Subcutaneous abdominal adipose tissue (tissue), 5 donors: ENCODE results near the gene NUP210.
"Not testable (repeated sequence)": the region's sequence is repeated elsewhere in the genome, so short reads cannot be mapped to it uniquely, and the experiment has no call there.

Experiments
- H3K27ac ChIP-seq: one replicate; pipeline ENCODE4 v1.7.0; 2013; ENCODE audit warnings: low read depth, mild to moderate bottlenecking, inconsistent platforms, low read length, moderate library complexity
- H3K27me3 ChIP-seq, 5 donors: one replicate each; pipeline ENCODE4 v1.7.0; 2013; ENCODE audit warnings: low read length in 5 of 5, inconsistent platforms in 1 of 5; ENCODE audit not compliant: control insufficient read depth in 5 of 5, insufficient read depth in 4 of 5
- H3K36me3 ChIP-seq, 5 donors: one replicate each; pipeline ENCODE4 v1.7.0; 2013; ENCODE audit warnings: low read length in 5 of 5; ENCODE audit not compliant: control insufficient read depth in 5 of 5, insufficient read depth in 5 of 5
- H3K4me1 ChIP-seq, 5 donors: one replicate each; pipeline ENCODE4 v1.7.0; 2013; ENCODE audit warnings: low read length in 5 of 5, mild to moderate bottlenecking in 3 of 5, moderate library complexity in 1 of 5; ENCODE audit not compliant: control insufficient read depth in 5 of 5, insufficient read depth in 5 of 5
- H3K4me3 ChIP-seq, 5 donors: one replicate each; pipeline ENCODE4 v1.7.0; 2013; ENCODE audit warnings: low read length in 5 of 5, low read depth in 1 of 5
- H3K9ac ChIP-seq, 5 donors: one replicate each; pipeline ENCODE4 v1.7.0; 2013; ENCODE audit warnings: low read length in 5 of 5, mild to moderate bottlenecking in 4 of 5, moderate library complexity in 3 of 5
- H3K9me3 ChIP-seq, 5 donors: one replicate each; pipeline ENCODE4 v1.7.0; 2013; ENCODE audit warnings: low read length in 5 of 5; ENCODE audit not compliant: control insufficient read depth in 5 of 5
- donor health status: healthy.
- donor health status: healthy.
- donor health status: healthy.
- donor health status: healthy.
- donor health status: healthy.

NUP210 gene

GRCh38 chr3:13377741-13378140 is 42.4 kb downstream of the NUP210 start:
- H3K36me3 ChIP-seq, H3K9me3 ChIP-seq, H3K27ac ChIP-seq, H3K4me1 ChIP-seq, H3K4me3 ChIP-seq, H3K27me3 ChIP-seq, H3K9ac ChIP-seq: not testable (repeated sequence)

- Histone ChIP-seq H3K9me3 (peaks cover 0 to 3% (median 0%) of the 10 kb centered on the region in 5 donors), H3K9ac (no peak overlapping the region), H3K36me3 (no peaks in the 10 kb centered on the region)
Observed at GRCh38 chr3:13377021-13377420, 43.1 kb downstream of the NUP210 start.

GRCh38 chr3:13376091-13376490 is 44.0 kb downstream of the NUP210 start:
- Histone ChIP-seq H3K9ac (no peak overlapping the region), H3K36me3 (no peaks in the 10 kb centered on the region), H3K27ac (no peak overlapping the region), H3K4me3 (no peak overlapping the region), H3K27me3 (peaks cover 0 to 6% (median 3%) of the 10 kb centered on the region in 5 donors), H3K9me3 (peaks cover 0 to 3% (median 0%) of the 10 kb centered on the region in 5 donors), H3K4me1 (no peaks in the 10 kb centered on the region)

More at GRCh38 chr3:13377021-13377420, 43.1 kb downstream of the NUP210 start:
- Histone ChIP-seq H3K27me3 (peaks cover 0 to 6% (median 3%) of the 10 kb centered on the region in 5 donors), H3K27ac (no peak overlapping the region), H3K4me1 (no peaks in the 10 kb centered on the region), H3K4me3 (no peak overlapping the region)

- no peak overlapping the region for H3K27ac ChIP-seq
- H3K9ac ChIP-seq, result no peak overlapping the region
- no peak overlapping the region for H3K4me3 ChIP-seq
- peaks cover 0 to 6% (median 3%) of the 10 kb centered on the region in 5 donors for H3K27me3 ChIP-seq
- H3K9me3 ChIP-seq, result peaks cover 0 to 3% (median 0%) of the 10 kb centered on the region in 5 donors
- no peaks in the 10 kb centered on the region for H3K4me1 ChIP-seq
- H3K36me3 ChIP-seq, result no peaks in the 10 kb centered on the region
Observed at GRCh38 chr3:13375464-13375863, 44.7 kb downstream of the NUP210 start.

GRCh38 chr3:13373975-13374586 is 46.0 kb downstream of the NUP210 start:
- Histone ChIP-seq H3K36me3 (no peaks in the 10 kb centered on the region), H3K9me3 (peaks cover 0 to 3% (median 0%) of the 10 kb centered on the region in 5 donors), H3K27ac (no peak overlapping the region), H3K27me3 (peaks cover 0 to 6% (median 4%) of the 10 kb centered on the region in 5 donors), H3K4me1 (no peaks in the 10 kb centered on the region), H3K4me3 (no peak overlapping the region), H3K9ac (no peak overlapping the region)

GRCh38 chr3:13372656-13373055 is 47.5 kb downstream of the NUP210 start:
- Histone ChIP-seq H3K4me3 (no peak overlapping the region), H3K27me3 (peaks cover 0 to 6% (median 3%) of the 10 kb centered on the region in 5 donors), H3K27ac (no peak overlapping the region), H3K9me3 (peaks cover 0 to 3% (median 0%) of the 10 kb centered on the region in 5 donors), H3K4me1 (no peaks in the 10 kb centered on the region), H3K9ac (no peak overlapping the region), H3K36me3 (no peaks in the 10 kb centered on the region)

GRCh38 chr3:13372126-13372525 is 48.0 kb downstream of the NUP210 start:
- Histone ChIP-seq H3K9ac (no peak overlapping the region), H3K27ac (no peak overlapping the region), H3K4me3 (no peak overlapping the region), H3K4me1 (no peaks in the 10 kb centered on the region), H3K36me3 (no peaks in the 10 kb centered on the region), H3K27me3 (peaks cover 0 to 6% (median 3%) of the 10 kb centered on the region in 5 donors), H3K9me3 (peaks cover 0 to 3% (median 0%) of the 10 kb centered on the region in 5 donors)

GRCh38 chr3:13371100-13372075 is 48.7 kb downstream of the NUP210 start:
- no peak overlapping the region for H3K9ac ChIP-seq
- no peak overlapping the region for H3K27ac ChIP-seq
- no peak overlapping the region for H3K4me3 ChIP-seq
- peaks cover 0 to 6% (median 3%) of the 10 kb centered on the region in 5 donors for H3K27me3 ChIP-seq
- peaks cover 0 to 3% (median 0%) of the 10 kb centered on the region in 5 donors for H3K9me3 ChIP-seq
- H3K4me1 ChIP-seq, result no peaks in the 10 kb centered on the region
- no peaks in the 10 kb centered on the region for H3K36me3 ChIP-seq

- H3K27ac ChIP-seq, result no peak overlapping the region
- H3K4me3 ChIP-seq, result no peak overlapping the region
- H3K4me1 ChIP-seq, result no peaks in the 10 kb centered on the region
- no peak overlapping the region for H3K9ac ChIP-seq
- H3K36me3 ChIP-seq, result no peaks in the 10 kb centered on the region
- peaks cover 0 to 6% (median 3%) of the 10 kb centered on the region in 5 donors for H3K27me3 ChIP-seq
- H3K9me3 ChIP-seq, result peaks cover 0 to 3% (median 0%) of the 10 kb centered on the region in 5 donors
Observed at GRCh38 chr3:13370609-13371008, 49.5 kb downstream of the NUP210 start.

- H3K36me3 ChIP-seq, result no peaks in the 10 kb centered on the region
Observed at GRCh38 chr3:13370055-13370454, 50.1 kb downstream of the NUP210 start.

More at GRCh38 chr3:13370055-13370454, 50.1 kb downstream of the NUP210 start:
- Histone ChIP-seq H3K27ac (no peak overlapping the region), H3K9ac (no peak overlapping the region), H3K4me1 (no peaks in the 10 kb centered on the region), H3K9me3 (peaks cover 0 to 3% (median 0%) of the 10 kb centered on the region in 5 donors), H3K4me3 (no peak overlapping the region), H3K27me3 (peaks cover 0 to 6% (median 3%) of the 10 kb centered on the region in 5 donors)
